SIG-M5 treated with dmso at 0.1 percent for 504 hours (cell line): ENCODE results near the gene PRPF38B.

Source experiments
- DNase-seq: peaks from one replicate; lab custom pipeline; 2025; ENCODE audit not compliant: unreplicated experiment; lab: John Stamatoyannopoulos, UW

PRPF38B gene

GRCh38 chr1:108716437-108717230 lies 24.5 kb downstream of the PRPF38B start:
- DNase-seq, result no peak

DNA sequence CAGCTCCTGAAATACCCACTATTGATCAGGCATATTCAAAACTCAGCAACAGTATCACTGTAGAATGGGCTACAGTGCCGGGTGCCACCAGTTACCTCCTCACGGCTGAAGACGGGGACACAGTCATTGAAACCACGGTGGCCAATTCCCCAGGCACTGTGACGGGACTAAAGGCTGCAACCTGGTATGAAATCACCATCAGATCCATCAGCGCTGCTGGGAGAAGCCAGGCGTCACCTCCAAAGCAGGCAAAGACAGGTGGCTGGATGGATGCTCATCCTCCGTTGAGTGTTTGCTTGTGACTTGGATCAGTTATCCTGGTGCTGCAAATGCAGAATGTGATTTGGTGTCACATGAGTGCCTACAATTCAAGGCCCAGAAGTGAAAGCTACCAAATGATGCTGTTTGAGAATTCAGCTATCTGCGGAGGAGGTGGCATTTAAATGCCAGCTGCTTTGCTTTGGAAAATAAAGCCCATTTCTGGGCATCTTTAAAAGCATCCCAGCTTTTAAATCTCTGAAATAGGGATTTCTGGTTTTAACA lies 25.7 kb downstream of the PRPF38B start:
- no peak for DNase-seq

DNA sequence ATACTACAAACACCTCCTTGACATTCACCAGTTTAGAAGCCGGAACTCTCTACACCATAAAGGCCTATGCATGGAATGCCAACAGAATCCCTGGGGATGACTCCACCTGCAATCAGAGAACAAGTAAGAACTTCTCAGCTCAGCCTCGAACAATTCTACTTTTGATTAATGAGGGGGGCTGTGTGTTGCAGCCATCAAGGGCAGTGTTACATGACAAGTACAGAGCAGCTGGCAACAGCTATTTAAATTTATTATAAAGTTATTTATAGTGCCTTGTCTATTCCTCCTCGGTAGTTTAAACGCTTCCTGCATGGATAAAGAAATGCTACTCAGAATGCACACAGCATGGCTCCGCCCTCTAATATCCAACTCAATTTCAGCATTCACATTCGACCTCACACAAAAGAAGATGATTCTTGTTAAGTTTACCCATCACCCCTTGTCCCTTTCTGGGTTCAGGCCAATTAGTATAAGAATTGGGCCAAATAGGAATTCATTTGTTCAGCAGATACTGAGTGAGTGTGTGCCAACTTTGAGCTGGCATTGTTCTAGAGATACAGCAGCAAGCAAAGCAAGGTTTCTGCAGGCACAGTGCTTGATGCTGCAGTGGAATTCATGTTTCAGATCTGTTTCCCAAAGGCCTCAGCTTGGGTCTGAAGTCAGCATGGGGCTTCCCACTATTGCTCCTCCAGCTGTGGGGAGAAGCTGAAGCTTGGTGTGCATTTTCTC lies 27.0 kb downstream of the PRPF38B start:
- no peak for DNase-seq

DNA sequence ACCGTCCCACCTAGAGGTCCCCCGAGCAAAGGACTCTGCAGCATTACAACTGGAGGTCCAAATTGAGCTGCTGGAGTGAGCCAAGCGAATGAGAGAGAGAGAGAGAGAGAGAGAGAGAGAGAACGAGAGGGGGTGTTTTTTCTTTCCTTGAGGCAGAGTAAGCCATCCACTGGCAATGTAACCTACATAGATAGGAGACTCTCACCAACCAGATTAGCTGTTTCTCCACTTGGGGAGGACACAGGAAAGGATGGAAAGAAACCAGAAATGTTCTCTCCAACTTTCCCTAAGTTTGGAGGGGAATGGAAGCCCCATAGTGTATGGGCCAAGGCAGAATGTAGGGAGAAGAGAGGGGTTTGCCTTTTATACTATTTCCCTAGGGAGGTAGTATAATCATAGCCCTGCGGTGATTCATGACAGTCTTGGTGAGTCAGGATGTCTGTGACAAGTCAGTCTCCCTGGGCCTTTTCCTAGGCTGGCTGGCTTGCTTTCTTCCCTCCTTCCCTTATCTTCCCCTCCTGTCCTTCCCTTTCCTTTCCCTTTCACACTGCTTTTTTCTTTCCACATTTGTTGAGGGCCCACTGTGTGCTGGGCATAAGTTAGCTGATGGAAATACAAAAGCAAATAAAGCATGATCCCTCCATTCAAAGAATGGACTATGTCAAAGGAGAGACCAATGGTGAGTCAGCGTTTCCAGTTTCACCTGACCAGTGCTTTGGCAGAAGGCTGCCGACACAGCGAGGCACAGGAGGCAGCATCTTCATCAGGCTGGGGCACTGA lies 27.7 kb downstream of the PRPF38B start:
- DNase-seq, result no peak

GRCh38 chr1:108722292-108722691 lies 30.2 kb downstream of the PRPF38B start:
- DNase-seq, result no peak

DNA sequence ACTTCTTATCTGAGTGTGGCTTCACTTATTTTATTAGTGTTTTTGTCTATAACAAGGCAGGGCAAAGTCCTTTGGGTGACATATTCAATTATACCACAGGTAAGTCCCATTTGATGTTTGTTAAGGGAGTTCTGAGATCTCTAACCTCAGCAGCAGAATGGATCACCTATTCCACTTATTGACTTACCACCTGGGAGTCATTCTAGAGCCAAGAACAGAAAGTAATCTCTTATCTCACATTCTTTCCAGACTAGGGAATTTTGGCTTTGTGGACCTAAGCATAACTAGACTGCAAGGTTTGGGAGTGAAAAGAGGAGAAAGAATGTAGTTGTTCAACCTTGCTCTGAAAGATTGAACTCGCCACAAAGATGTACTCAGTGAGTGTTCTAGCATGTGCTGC lies 33.8 kb downstream of the PRPF38B start:
- DNase-seq, result no peak

DNA sequence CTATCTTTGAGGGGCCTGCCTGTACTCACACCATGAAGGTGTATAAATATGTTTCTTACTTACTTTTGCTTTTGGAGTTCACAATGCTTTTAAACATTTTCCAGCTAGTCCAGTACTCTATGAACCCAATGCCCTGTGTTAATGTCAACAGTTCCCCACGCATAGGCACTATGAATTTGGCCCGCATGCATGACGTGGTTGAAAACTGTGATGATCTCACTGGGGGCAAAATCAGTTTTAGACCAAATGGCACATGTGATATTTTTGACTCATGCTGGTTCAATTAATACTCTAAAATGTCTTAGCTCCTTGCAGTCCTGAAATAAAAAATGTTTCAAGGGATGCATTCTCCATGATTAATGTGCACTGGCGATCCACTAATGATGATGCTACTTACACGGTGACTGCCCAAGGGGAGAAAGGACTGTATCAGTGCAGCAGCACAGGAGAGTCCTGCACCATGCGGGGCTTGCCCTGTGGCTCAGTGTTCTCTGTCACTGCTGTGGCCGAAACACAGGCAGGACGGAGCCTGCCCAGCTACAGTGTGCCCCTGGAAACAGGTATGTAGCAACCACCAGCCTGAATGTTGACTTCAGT lies 36.3 kb downstream of the PRPF38B start:
- DNase-seq, result no peak

DNA sequence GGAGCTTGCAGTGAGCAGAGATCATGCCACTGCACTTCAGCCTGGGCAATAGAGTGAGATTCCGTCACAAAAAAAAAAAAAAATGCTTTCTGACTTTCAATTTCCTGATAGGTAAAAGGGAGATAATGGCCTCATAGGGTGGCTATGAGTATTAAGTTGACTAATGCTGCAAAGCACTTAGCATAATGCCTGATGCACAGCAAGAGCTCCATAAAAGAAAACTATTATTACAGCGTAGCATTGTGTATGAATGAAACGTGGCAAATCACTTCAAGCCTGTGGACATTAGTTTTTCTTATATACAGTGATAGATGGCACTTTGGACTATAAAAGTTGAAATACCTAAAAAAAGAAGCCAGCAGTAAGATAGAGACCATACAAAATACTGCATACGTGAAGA lies 37.4 kb downstream of the PRPF38B start:
- no peak for DNase-seq

- no peak for DNase-seq
These were observed 40.3 kb downstream of the PRPF38B start for GRCh38 chr1:108732398-108732797.

DNA sequence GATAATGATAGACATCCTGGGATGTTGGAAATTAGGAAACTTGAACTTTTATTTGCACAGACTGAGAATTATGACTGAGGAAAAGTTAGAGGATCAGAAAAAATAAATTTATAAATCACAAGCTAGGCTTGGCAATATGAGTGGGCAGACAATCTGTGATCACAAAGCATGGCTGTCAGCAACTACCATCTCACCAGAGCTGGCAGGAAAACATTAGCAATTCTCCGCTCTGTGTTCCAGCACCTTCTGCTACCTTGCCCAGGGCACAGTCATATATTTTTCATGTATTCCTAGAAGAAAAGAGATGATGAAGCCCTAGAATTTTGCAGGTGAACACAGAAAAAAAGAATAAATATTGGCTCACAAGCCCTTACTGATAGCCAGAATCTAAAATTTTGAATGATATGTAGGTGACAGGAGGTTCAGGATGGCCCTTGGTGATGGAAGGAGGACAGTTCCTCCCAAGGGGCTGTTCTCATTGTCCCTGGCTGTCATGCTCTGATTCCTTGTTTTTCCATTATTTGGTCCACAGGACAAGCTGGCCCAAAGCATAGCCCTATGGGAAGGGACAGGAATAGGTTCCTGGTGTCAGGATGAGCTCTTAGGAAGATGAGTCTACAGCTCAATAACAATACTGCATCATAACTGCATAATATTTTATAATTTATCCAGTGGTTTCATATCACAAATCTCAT lies 42.2 kb downstream of the PRPF38B start:
- no peak for DNase-seq

DNA sequence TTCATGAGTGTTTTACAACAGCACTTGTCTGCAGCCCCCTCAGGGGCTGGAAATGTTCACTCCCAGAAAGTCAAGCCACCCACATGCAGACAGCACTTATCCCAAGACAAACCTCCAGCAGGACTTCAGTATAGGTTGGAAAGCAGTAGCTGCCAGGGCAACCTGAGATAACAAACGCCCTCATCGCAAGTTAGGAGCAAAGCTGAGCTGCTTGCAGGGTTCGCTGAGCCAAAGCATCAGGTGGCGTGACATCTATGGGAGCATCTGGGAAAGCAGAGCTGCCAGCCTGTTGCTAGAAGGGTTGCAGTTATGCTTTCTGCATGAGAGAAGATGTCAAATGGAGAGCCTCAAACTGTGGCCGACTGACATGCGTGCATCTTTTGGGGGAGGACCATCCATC lies 50.1 kb downstream of the PRPF38B start:
- no peak for DNase-seq

DNA sequence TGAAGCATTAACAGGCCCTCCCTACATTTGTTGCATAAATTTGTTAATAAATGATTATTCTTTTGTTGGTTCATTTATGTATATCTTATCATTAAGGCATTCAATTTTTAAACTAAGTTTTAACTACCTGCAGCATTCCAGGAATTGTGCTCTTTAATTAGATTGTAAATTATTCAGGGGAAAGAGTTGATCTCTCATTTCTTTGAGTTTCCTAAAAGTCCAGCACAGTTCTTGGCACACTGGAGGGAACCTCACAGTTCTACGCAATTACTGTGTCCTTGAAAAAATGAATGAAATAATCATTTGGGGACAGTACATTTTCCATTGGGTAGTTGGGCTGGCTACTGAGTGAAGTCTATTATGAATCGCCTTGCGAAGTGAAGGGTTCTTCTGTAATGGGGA lies 53.9 kb downstream of the PRPF38B start:
- DNase-seq, result no peak

DNA sequence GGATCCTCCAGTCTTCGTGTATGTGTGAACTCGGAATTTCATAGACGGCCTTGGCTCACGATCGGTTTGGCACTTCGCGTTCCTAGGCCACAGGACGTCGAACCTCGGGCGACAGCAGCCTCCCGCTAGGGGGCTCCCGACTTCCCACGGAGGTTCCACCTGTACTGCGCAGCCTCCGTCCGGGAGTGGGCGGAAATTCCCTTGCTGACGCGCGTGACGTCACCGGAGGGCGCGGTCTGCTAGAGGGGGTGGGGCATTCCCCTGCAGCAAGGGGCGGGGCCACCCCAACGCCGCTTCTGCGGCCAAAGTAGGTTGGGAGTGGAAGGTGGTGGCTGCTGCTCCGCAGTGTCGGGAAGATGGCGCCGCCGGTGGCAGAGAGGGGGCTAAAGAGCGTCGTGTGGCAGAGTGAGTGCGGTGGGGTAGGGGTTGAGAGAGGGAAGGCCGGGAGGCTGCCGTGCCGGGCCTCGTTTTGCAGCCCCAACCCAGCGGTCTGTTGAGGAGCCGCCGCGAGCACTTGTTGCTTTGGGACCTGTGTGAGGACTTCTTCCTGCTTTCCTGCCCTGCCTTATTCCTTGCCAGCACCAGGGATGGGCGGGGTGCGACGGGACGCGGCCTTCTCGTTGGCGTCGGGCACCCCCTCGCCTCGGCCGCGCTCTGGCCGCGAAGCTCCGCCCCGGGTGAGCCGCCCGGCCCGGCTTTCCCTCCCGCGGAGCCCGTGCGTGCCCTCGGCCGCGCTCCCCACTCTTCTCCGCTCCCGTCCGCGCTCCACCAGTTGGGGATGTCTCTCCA lies 54.5 kb downstream of the PRPF38B start, which contains the start of gene STXBP3:
TSS of gene STXBP3 (plus strand) at position 293 of the 789 bp plus-strand sequence. CDS start at position 357, 64 bp downstream.
- peak; percentile 92 for DNase-seq

GRCh38 chr1:108747171-108747850 lies 55.2 kb downstream of the PRPF38B start:
- DNase-seq, result peak; percentile 88

- no peak for DNase-seq
These were observed 55.8 kb downstream of the PRPF38B start for GRCh38 chr1:108747898-108748297.

- no peak for DNase-seq
These were observed 57.0 kb downstream of the PRPF38B start for GRCh38 chr1:108749081-108749480.

- DNase-seq, result no peak
These were observed 58.5 kb downstream of the PRPF38B start for GRCh38 chr1:108750476-108751181.
